ENCODE measurements around the gene PFKP.

Gene PFKP

DNA sequence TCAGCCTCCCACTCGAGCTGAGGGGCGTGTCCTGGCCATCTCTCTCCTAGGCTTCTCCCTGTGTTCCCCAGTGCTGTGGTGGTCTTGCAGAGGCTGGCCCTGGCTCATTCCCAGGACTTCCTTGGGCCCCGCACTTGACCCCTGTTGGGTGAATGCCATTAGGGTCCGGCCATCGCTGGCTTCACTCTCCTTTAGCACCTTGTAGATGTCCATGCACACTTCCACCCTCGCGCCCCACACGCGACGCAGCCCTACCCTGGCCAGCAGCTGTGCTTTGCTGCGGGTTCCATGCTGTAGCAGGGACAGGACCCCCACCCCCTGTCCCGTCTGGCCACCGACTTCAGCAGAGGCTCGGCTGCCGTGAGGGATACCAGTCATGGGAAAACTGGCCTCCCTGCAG, 58.9 kb downstream of the PFKP start:
- TF ChIP-seq, protein P1, sequence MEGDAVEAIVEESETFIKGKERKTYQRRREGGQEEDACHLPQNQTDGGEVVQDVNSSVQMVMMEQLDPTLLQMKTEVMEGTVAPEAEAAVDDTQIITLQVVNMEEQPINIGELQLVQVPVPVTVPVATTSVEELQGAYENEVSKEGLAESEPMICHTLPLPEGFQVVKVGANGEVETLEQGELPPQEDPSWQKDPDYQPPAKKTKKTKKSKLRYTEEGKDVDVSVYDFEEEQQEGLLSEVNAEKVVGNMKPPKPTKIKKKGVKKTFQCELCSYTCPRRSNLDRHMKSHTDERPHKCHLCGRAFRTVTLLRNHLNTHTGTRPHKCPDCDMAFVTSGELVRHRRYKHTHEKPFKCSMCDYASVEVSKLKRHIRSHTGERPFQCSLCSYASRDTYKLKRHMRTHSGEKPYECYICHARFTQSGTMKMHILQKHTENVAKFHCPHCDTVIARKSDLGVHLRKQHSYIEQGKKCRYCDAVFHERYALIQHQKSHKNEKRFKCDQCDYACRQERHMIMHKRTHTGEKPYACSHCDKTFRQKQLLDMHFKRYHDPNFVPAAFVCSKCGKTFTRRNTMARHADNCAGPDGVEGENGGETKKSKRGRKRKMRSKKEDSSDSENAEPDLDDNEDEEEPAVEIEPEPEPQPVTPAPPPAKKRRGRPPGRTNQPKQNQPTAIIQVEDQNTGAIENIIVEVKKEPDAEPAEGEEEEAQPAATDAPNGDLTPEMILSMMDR (IDR thresholded peaks at IDR 0.05; ENCODE audit: low read length, missing control alignments), result no peak
- H3K4me3 ChIP-seq (replicated peaks; ENCODE audit: low read depth, low read length), result no peak overlapping the region
- DNase-seq (ENCODE audit: low read depth), result no peak

DNA sequence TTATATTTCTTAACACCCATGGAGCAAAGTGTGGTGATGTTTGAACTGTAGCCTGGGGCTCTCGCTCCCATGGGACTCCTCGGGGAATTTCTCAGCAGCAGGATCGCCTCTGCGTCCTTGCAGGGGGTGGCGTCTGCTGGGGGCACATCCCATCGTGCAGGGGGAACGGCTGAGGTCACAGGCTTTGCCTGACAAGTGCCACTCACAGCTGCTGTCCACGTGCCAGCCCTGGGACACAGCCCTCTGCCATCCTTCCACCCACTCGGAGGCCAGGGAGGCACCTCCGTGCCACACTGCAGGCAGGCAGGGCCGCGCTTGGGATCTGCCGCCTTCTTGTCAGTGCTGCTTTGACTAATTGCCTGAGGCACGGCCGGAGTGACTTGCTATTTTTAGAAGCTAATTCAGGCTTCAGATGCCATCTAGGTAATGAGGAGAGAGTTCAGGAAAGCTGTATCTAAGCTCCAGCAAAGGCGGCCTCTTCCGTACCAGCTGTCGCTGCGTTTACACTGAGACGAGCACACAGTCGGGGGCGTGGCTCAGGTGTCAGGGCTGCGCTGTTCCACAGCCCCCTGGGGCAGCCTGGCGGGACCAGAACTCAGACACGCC, 59.5 kb downstream of the PFKP start:
- TF ChIP-seq, protein P1 (IDR thresholded peaks at IDR 0.05; ENCODE audit: low read length, missing control alignments), result no peak
- DNase-seq (ENCODE audit: low read depth), result no peak
- no peak overlapping the region for H3K4me3 ChIP-seq (replicated peaks; ENCODE audit: low read depth, low read length)

DNA sequence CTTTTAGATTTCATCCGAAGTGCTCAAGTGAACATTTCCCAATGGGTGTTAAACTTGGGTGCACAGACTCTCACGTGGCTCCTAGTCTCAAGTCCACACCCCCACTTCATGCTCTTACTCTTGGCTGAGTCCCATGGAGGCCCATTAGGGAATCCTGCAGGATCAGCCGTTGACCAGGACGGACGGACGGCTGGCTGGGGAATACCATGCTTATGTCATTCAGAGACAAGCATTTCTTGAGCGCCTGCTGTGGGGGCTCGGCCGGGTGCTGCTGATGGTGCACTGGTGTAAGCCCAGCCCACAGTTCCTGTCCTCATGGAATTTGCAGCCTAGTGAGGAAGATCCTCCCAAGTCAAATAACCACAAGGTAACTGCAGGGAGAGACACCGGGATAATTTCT, 60.6 kb downstream of the PFKP start:
- no peak for DNase-seq (ENCODE audit: low read depth)
- TF ChIP-seq, protein P1 (IDR thresholded peaks at IDR 0.05; ENCODE audit: low read length, missing control alignments), result no peak

DNA sequence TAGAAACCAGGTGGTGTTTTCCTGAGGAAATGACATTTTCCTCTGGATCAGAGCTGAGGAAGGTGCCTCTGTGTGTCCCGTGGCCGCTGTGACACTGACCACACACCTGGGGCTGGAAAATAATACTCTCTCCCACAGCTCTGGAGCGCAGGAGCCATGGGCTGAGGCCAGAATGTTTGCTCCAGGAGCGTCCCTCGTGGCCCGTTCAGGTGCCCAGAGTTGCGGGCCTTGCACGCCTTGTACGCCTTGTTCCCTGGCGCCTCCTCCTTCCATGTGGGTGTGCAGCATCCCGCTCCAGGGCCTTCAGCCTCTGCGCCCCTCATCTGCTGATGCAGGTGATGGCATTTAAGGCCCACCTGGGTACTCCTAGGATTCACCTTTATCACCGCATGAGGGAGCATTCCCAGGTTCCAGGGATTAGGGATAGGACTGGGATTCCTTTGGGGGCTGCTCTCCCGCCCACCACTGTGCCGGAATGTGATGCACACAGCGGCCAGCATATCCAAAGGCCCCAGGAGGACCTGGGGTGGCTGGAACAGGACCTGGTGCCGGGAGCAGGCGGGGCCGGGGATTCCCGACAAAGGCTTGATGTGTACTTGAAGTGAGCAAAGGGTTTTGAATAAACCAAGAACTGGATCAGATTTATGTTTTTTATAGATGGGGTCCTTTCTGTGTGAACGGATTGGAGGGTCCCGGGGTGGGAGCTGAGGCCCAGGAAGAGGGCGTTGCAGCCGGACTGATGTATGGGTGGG, 61.2 kb downstream of the PFKP start:
- no peak for DNase-seq (ENCODE audit: low read depth)
- no peak overlapping the region for H3K4me3 ChIP-seq (replicated peaks; ENCODE audit: low read depth, low read length)
- TF ChIP-seq, protein P1 (IDR thresholded peaks at IDR 0.05; ENCODE audit: low read length, missing control alignments), result no peak

More for the DNA sequence above, 60.6 kb downstream of the PFKP start:
- no peak overlapping the region for H3K4me3 ChIP-seq (replicated peaks; ENCODE audit: low read depth, low read length)

DNA sequence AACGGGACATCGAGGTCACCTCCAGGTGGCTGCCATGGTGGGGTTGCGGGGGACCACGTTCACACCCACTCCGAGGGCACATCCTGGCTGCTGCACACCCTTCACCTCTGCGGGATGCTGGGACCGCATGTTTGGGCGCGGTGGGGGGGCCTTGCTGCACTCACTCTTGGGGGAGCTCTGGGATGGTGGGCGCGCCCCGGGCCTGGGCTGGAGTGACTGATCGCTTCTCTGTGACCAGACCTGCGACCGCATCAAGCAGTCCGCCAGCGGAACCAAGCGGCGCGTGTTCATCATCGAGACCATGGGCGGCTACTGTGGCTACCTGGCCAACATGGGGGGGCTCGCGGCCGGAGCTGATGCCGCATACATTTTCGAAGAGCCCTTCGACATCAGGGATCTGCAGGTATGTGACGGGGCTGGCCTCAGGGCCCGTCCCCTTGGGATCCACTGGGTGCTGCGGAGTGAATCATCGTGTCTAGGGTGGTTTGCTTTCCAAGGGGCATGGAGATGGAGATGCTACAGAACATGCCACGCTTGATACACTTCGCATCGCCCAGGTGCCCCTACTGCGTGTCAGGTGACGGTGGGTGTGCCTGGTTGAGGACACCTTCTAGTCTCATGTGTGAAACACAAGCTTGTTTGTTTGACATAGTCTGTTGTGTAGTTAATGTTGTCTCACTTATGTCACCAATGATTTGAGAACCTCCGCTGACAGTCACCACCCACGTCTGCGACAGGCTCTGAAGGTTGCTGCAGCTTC, 62.4 kb downstream of the PFKP start:
- DNase-seq (ENCODE audit: low read depth), result no peak
- TF ChIP-seq, protein P1 (IDR thresholded peaks at IDR 0.05; ENCODE audit: low read length, missing control alignments), result no peak
- H3K4me3 ChIP-seq (replicated peaks; ENCODE audit: low read depth, low read length), result no peak overlapping the region

DNA sequence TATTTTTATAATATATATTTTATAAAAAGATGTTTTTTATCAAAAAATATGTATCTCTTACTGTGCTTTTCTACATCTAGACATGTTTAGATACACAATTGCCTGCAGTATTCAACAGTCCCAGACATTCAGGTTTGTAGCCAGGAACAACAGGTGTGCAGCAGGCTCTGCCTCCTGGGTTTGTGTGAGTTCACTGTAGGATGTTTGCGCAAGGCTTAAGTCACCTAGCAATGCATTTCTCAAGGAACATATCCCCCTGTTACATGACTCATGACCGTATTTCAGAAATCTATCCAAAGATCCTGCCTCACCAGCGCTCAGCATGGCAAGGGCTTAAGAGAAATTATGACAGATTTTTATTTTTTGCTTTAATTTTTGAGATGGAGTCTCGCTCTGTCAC, 63.8 kb downstream of the PFKP start:
- H3K4me3 ChIP-seq (replicated peaks; ENCODE audit: low read depth, low read length), result no peak overlapping the region
- TF ChIP-seq, protein P1 (IDR thresholded peaks at IDR 0.05; ENCODE audit: low read length, missing control alignments), result no peak
- DNase-seq (ENCODE audit: low read depth), result peak; percentile 43
